Measurements from ENCODE around the gene ZNF423.

ZNF423 gene

GRCh38 chr16:49672753-49673152 is 183.2 kb downstream of the ZNF423 start:
- Histone ChIP-seq H3K79me2 (ENCODE audit: control insufficient read depth, low read length) (no peaks in the 10 kb centered on the region), H3K27me3 (ENCODE audit: control insufficient read depth, low read length) (no peaks in the 10 kb centered on the region), H3K4me3 (ENCODE audit: low read length) (no peak overlapping the region), H3K36me3 (ENCODE audit: control insufficient read depth, low read length) (no peaks in the 10 kb centered on the region), H3K9me3 (ENCODE audit: control insufficient read depth, insufficient read depth, low read length) (no peaks in the 10 kb centered on the region), H3K9me2 (replicated peaks; ENCODE audit: control insufficient read depth, low read length) (no peaks in the 10 kb centered on the region), H3K4me1 (ENCODE audit: control insufficient read depth, low read length) (no peaks in the 10 kb centered on the region), H3F3A (ENCODE audit: control insufficient read depth, insufficient read depth) (no peaks in the 10 kb centered on the region), H3K4me2 (ENCODE audit: low read length) (no peak overlapping the region), H3K27ac (ENCODE audit: low read depth, low read length) (no peak overlapping the region), H4K20me1 (ENCODE audit: control insufficient read depth, insufficient read depth, low read depth, low read length) (no peaks in the 10 kb centered on the region)
- no peak for TF ChIP-seq EZH2phosphoT487 (IDR thresholded peaks at IDR 0.05; ENCODE audit: borderline replicate concordance, low read length)
- no peak for TF ChIP-seq CTCF (IDR thresholded peaks at IDR 0.05; ENCODE audit: low read depth, low read length, poor library complexity, severe bottlenecking)

GRCh38 chr16:49671333-49671732 is 184.6 kb downstream of the ZNF423 start:
- Histone ChIP-seq H3K4me2 (ENCODE audit: low read length) (no peak overlapping the region), H3K79me2 (ENCODE audit: control insufficient read depth, low read length) (no peaks in the 10 kb centered on the region), H3K9me3 (ENCODE audit: control insufficient read depth, insufficient read depth, low read length) (no peaks in the 10 kb centered on the region), H3K9me2 (replicated peaks; ENCODE audit: control insufficient read depth, low read length) (no peaks in the 10 kb centered on the region), H3K4me3 (ENCODE audit: low read length) (no peak overlapping the region), H4K20me1 (ENCODE audit: control insufficient read depth, insufficient read depth, low read depth, low read length) (no peaks in the 10 kb centered on the region), H3F3A (ENCODE audit: control insufficient read depth, insufficient read depth) (no peaks in the 10 kb centered on the region), H3K4me1 (ENCODE audit: control insufficient read depth, low read length) (no peaks in the 10 kb centered on the region), H3K36me3 (ENCODE audit: control insufficient read depth, low read length) (no peaks in the 10 kb centered on the region), H3K27me3 (ENCODE audit: control insufficient read depth, low read length) (no peaks in the 10 kb centered on the region), H3K27ac (ENCODE audit: low read depth, low read length) (no peak overlapping the region)
- TF ChIP-seq EZH2phosphoT487 (IDR thresholded peaks at IDR 0.05; ENCODE audit: borderline replicate concordance, low read length) (no peak), CTCF (IDR thresholded peaks at IDR 0.05; ENCODE audit: low read depth, low read length, poor library complexity, severe bottlenecking) (no peak)

- TF ChIP-seq EZH2phosphoT487 (IDR thresholded peaks at IDR 0.05; ENCODE audit: borderline replicate concordance, low read length) (no peak), CTCF (IDR thresholded peaks at IDR 0.05; ENCODE audit: low read depth, low read length, poor library complexity, severe bottlenecking) (no peak)
- H3K27me3 ChIP-seq (ENCODE audit: control insufficient read depth, low read length), result no peaks in the 10 kb centered on the region
- H4K20me1 ChIP-seq (ENCODE audit: control insufficient read depth, insufficient read depth, low read depth, low read length), result no peaks in the 10 kb centered on the region
- no peak overlapping the region for H3K4me3 ChIP-seq (ENCODE audit: low read length)
- no peaks in the 10 kb centered on the region for H3K9me2 ChIP-seq (replicated peaks; ENCODE audit: control insufficient read depth, low read length)
- H3K27ac ChIP-seq (ENCODE audit: low read depth, low read length), result no peak overlapping the region
- H3K9me3 ChIP-seq (ENCODE audit: control insufficient read depth, insufficient read depth, low read length), result no peaks in the 10 kb centered on the region
- H3K36me3 ChIP-seq (ENCODE audit: control insufficient read depth, low read length), result no peaks in the 10 kb centered on the region
- H3K4me2 ChIP-seq (ENCODE audit: low read length), result no peak overlapping the region
- no peaks in the 10 kb centered on the region for H3F3A ChIP-seq (ENCODE audit: control insufficient read depth, insufficient read depth)
- H3K4me1 ChIP-seq (ENCODE audit: control insufficient read depth, low read length), result no peaks in the 10 kb centered on the region
- no peaks in the 10 kb centered on the region for H3K79me2 ChIP-seq (ENCODE audit: control insufficient read depth, low read length)
Measured at GRCh38 chr16:49670627-49671026, 185.3 kb downstream of the ZNF423 start.

All from DOHH2 (cell line).